ENCODE measurements around the gene PSENEN.

DNA sequence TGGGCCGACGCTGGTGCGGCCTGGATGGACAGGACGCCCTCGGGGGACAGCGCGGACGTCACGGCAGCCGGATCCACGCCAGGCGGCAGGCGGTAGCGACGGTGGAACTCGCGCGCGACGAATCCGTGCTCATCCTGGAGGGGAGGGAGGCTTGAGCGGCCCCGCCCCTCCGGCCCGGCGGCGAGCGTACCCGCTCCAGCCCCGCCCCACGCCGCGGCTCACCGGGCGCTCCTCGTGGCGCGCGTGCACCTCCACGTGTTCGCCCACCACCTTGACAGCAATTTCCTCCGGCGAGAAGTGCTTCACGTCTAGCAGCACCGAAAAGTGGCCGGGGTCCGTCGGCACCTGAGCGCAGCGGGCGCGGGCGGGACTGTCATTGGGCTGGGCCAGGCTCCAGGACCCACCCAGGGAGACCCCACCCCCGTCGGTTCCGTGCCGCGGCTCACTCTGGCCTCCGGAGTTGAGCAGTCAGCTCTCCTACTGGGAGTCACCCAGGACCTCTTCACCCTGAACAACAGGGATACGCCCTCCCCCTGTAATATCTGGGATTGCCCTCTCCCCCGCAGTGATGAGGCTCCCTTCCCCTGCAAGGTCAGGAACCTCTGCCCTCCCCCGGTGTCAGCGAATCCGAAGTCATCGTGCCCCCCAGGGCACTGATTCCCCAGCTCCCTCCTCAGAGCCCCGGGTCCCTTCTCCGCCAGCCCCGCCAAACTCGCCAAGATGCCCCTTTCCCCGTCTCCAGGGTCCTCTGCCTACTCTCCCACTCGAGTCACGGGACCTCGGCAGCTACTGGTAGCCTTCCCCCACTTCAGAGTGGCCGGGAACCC, 10.3 kb downstream of the PSENEN start:
- TF ChIP-seq SIN3A (IDR thresholded peaks at IDR 0.05; ENCODE audit: borderline replicate concordance, insufficient read depth, low read length) (no peak), REST (IDR thresholded peaks at IDR 0.05; ENCODE audit: insufficient read depth in 1 of 2, low read depth in 2 of 2, low read length in 2 of 2) (no peak), POLR2AphosphoS5 (IDR thresholded peaks at IDR 0.05; ENCODE audit: low read depth, low read length) (no peak), FOXP2 (optimal IDR thresholded peaks at IDR 0.05; ENCODE audit: borderline replicate concordance, extremely low read depth, extremely low read length, insufficient read depth) (no peak)
